Dermis microvascular lymphatic vessel endothelial cell (primary cell): Measurements from ENCODE around the gene ZNF689. TPM values are rescaled to one million over a fixed set of nuclear protein-coding genes. Genes with fewer than 3 reads are reported as not detected.
"Not testable (repeated sequence)": the region's sequence is repeated elsewhere in the genome, so short reads cannot be mapped to it uniquely, and the experiment has no call there.

Experiments used
- DNase-seq, 2 donors: peaks; one replicate each; pipeline versions ENCODE4 v3.0.0 to v3.0.0-alpha.2; 2010; ENCODE audit warnings: low read depth in 2 of 2
- total RNA-seq: library from RNA; depleted of rRNA; stranded (reverse); fragments of >200 nt; gene quantifications from 2 replicates; pipeline ENCODE4 v1.2.1, GENCODE V29; 2014

Gene ZNF689
- total RNA-seq, 1 donor from 2014 or later, result 3.2 TPM

DNA sequence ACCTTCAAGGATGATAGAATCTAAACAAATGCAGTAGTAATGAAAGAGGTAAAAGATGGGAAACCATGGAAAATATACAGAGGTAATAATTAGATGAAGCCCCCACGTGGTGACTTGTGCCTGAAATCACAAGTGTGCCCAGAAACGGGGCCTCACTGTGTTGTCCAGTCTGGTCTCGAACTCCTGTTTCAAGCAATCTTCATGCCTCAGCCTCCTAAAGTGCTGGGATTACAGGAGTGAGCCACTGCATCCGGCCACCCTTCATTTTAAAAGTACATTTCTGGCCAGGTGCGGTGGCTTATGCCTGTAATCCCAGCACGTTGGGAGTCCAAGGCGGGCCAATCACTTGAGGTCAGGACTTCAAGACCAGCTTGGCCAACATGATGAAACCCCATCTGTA lies 26.4 kb upstream of the ZNF689 start:
- DNase-seq, result no peak

DNA sequence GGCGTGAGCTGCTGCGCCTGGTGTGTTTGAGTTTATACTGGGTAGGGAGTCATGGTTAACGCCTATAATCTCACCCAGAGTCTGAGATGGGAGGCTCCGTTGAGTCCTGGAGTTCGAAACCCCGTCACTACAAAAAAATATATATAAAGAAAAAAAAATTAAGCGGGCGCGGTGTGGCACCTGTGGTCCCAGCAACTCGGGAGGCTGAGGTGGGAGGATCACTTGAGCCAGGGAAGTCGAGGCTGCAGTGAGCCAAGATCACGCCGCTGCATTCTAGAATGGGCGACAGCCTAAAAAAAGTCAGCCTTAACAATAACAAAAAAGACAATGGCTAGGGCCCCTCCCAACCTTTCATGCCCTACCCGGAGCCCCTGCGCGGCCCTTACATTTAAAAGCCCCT lies 23.3 kb upstream of the ZNF689 start:
- no peak for DNase-seq

DNA sequence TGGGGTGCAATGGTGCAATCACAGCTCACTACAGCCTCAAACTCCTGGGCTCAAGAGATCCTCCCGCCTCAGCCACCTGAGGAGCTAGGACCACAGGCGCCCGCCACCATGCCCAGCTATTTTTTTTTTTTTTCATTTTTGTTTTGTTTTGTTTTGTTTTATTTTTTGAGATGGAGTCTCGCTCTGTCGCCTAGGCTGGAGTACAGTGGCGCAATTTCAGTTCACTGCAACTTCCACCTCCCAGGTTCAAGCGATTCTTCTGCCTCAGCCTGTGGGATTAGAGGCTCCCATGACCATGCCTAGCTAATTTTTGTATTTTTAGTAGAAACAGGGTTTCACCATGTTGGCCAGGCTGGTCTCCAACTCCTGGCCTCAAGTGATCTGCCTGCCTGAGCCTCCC lies 22.3 kb upstream of the ZNF689 start:
- not testable (repeated sequence) for DNase-seq

DNA sequence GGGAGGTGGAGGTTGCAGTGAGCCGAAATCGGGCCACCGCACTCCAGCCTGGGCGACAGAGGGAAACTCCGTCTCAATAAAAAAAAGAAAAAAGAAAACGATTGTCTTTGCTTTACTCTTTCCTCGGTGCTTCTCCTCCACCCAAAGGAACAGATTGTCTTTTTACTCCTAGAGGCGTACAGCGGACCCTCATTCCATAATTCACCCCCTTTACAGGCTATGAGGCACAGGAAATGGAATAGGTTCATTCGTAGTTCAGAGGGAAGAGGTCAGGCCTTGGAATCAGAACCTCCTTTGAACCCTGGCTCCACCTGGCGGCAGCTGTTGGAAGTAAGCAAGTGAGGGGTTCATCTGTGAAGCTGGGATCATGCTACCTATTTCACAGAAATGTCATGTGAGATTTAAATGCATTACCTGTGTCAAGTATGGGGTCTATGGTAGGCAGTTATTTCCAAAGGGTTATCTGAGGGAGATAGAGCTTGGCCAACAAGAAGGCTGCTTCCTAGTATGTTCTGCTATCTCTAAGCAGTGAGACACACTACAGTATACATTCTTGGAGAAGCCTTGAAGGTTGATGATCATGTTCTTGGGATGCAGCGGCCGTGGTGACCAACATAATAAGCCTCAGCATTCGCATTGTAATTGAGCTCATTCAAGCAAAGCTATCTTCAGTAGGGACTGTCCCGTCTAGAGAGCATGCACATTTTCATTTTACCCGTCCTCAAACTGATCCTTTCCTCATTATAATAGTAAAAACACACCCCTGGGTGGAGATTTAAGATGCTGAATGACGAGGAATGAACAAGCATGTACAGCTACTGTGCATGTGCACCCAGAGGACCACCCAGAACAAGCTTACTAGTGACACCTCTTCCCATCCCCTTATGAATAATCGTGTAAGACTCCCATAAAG lies 18.7 kb upstream of the ZNF689 start:
- DNase-seq, result peak; percentile 54 to 70

DNA sequence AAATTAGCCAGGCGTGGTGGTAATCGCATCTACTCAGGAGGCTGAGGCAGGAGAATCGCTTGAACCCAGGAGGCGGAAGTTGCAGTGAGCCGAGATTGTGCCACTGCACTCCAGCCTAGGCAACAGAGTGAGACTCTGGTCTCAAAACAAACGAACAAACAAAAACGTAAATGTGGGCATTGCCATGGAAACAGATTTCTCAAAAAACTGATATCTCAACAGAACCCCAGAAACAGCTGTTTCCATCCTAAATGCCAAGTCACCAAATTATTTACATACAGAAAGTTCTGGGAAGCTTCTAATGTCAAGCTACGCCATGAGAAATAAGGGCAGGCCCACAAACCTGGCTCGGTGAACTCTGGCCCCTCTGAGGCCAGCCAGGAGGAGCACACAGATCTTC lies 16.0 kb upstream of the ZNF689 start:
- no peak for DNase-seq

DNA sequence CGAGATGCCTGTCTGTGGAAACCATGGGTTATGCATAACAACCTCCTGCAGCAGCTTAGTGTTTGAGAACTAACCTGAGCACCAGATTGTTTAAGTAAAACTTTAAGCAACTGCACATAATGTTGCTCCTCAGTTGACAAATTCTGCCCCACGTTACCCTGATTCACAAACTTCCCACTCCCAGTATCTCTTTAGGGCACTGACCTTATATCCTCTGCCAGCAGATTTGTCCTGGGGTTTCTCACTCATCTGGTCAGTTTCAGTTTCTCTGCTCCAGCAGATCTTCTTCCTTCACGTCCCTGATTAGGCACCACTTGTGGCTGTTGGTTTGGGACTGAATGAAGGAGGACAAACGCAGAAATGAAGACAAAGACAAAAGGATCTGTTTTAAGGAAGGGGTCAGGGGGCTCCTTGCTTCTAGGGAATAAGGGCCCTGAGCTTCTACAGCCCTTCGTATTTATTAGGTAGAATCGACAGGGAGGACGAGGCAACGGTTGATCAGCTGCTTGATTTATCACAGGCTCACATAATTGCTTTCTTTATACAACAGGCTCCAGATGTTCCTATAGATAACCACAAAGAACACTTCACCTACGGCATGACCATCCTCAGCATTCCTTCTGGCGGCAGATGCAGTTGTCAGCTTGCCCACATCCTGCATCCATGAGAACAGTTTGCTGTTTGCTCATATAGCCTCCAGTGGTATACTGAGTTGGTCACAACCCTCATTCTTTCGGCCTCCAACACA lies 13.5 kb upstream of the ZNF689 start:
- no peak for DNase-seq

DNA sequence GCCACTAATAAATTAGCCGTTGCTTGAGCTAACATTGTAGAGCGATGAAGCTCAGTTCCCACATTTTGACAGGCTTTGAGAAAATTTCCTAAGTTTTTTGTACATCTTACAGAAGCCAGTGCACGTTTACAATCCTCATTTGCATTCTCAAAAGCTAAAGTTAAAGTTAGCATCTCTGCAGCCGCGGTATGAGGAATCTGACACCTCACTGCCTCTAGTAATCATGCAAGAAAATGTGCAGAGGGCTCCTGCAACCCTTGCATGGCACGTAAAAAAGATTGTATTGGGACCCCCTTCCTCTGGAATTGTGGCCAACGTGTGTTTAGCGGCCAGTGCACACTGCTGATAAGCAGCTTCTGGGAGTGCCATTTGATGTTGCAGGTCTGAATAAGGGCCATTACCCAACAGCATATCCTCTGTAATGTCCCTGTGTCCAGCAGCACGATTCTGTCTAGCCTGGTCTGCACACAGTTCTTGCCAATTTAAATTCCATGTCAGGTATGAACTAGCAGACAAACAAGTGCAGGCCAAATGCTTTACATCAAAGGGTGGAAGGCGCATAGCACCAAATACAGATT lies 12.4 kb upstream of the ZNF689 start:
- DNase-seq, result no peak

DNA sequence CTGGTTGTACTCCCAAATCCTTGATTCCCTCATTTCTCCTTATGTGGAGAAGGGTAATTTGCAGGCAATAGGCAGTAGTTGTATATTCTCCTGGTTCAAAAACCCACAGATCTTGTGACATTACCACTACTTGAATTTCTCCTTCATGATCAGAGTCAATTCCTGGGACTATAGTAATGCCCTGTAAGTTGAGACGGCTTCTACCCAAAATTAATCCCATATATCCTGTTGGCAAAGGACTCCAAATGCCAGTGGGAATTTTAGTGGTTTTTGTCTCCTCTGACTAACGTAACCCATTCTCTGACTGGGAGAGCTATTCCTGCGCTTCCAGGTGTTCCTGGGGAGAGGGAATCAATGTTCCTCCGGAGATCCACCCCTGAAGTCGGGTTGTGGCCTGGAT lies 11.6 kb upstream of the ZNF689 start:
- no peak for DNase-seq

DNA sequence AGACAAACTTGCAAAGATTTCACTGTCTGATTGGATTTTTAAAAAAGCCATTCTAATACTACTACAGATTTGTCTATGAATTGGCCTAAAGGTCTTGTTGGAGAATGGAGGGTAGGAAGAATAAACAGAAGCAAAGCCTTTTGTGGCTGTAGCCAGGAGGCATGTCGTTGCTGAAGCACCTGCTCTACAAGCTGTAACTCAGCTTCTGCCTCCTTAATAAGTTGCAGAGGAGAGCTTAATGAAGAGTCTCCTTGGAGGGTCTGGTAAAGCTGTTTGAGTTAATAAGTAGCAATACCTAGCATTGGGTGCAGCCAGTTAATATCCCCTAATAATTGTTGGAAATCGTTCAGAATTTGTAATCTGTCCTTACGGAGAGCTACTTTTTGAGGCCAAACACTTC lies 10.0 kb upstream of the ZNF689 start:
- DNase-seq, result no peak

DNA sequence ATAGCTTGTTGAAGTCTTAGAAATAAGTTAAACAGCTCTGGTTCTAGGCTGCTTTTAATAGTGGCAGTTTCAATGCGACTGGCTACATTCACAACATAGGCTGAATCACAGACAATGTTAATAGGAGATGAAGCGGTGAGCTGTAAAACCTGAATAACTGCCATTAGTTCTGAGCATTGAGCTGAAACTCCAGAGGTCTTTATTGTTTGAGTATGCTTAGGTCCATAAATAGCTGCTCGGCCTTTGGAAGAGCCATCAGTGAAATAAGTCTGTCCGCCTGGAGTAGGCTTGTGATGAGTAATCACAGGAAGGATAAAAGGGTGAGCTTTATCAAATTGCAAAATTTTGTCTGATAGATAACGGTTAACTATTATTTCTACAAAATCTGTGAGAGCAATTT lies 9.4 kb upstream of the ZNF689 start:
- no peak for DNase-seq

DNA sequence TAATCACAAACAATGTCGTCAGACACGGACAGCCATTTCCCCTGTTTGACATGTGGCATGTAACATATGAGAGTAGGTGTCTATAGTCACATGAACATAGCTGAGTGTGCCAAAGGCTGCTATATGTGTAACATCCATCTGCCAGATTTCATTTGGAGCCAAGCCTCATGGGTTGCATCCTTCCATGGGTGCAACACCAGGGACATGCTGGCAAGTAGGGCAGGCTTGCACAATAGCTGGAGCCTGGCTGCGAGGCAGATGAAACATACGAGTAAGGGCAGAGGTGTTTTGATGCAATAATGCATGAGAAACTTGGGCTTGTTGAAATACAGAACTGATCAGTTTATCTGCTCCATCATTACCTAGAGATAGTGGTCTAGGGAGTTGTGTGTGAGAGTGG lies 9.0 kb upstream of the ZNF689 start:
- no peak for DNase-seq

DNA sequence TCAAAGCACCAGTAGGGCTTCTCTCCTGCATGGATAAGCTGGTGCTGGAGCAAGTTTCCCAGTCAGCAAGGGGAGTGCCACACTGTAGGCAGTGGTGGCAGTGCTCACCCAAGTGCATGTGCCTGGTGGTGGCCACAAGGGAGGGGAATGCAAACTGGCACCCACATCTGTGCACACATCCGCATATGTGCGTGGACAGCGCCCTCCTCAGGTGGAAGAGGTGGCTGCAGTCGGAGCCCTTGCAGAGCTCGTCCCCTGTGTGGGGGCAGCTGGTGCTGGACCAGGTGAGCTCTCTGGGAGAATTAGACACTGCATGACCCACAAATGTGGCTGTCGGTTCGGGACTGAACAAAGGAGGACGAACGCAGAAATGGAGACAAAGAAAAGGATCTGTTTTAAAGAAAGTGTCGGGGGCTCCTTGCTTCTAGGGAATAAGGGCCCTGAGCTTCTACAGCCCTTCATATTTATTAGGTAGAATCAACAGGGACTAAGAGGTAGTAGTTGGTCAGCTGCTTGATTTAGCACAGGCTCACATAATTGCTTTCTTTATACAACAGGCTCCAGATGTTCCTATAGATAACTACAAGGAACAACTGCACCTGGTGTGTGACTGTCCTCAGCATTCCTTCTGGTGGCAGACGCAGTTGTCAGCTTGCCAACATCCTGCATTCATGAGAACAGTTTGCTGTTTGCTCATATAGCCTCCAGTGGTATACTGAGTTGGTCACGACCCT lies 5.3 kb upstream of the ZNF689 start:
- DNase-seq, result peak in 1 of 2 donors; percentile 58

DNA sequence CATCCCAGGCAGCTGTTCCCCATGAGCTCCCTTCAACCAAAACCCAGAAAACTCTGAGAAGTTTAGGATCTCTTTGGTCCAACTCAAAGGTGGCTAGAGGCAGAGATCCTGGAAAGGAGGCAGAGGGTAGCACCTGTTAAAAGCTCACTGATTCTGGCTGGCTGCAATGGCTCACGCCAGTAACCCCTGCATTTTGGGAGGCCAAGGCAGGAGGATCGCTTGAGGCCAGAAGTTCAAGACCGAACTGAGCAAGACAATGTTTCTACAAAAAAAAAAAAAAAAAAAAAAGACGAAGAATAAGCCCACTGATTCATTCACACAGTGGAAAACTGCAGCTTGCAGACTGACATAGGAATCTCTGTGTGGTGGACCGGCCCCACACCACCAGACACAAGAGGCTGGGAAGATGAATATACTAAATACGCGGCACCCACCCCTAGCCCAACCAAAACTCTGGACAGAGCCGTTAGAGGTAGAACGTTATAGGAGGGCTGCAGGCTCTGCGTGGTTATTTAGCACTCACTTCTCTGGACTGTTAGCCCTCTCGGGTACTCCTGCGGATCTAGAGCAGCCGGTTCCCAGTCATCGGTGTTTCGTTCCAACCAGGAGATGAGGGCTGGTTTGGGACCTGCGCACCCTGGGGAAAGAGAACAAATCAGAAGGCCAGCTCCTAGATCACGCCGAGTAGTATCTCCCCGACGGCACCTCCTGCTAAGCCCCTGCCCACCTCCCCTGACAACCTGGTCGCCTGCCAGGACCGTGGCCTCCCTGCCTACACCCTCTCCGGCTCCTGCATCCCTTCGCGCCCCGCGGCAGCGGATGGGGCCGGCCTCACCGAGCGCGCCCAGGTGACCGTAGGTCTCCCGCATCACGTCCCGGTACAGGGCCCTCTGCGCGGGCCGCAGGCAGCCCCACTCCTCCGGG lies 925 bp downstream of the ZNF689 start:
- DNase-seq, result peak in 1 of 2 donors; percentile 40

DNA sequence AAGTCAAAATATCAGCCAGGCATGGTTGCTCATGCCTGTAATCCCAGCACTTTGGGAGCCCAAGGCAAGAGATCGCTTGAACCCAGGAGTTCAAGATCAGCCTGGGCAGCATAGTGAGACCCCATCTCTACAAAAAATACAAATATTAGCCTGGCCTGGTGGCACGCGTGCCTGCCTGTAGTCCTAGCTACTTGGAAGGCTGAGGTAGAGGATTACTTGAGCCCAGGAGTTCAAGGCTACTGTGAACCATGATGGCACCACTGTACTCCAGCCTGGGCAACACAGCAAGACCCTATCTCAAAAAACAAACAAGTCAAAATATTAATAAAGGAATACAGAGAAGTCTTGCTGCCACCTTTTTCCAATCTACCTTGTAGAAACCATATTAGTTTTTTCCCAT lies 4.2 kb downstream of the ZNF689 start:
- DNase-seq, result no peak

DNA sequence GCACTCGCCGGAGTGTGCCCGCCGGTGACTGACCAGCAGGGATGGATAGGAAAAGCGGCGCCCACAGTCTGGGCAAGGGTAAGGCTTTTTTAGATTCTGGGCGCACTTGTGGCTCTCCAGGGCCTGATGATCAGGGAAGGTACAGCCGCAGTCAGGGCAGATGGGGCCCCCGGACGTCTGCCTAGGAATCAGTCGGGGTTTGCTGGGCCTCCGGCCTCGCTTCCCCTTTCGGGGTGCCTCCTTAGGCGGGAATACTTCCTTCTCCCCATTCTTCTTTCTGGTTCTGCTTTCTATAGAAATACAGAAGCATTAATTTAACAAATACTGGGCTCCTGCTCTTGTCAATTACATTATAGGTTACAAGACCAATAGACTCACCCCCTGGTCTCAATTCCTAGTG lies 5.0 kb downstream of the ZNF689 start:
- DNase-seq, result no peak

DNA sequence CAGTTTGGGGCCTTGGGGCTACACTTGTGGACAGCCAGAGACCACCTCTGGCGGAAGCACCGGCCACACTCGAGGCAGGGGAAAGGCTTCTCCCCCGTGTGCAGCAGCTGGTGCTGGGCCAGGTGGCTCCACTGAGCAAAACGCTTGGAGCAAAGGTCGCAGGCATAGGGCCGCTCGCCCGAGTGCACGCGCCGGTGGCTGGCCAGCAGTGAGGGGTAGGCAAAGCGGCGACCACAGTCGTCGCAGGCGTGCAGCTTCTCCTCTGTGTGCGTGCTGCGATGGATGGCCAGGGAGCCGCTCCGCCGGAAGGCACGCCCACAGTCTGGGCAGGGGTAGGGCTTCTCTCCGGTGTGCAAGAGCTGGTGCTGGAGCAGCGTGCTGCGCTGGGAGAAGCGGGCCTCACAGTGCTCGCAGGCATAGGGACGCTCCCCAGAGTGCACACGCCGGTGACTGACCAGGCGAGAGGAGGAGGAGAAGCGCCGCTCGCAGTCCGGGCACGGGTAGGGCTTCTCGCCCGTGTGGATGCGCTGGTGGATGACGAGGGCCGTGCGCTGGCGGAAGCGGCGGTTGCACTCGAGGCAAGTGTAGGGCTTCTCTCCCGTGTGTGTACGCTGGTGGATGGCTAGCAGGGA lies 5.8 kb downstream of the ZNF689 start:
- DNase-seq, result no peak

DNA sequence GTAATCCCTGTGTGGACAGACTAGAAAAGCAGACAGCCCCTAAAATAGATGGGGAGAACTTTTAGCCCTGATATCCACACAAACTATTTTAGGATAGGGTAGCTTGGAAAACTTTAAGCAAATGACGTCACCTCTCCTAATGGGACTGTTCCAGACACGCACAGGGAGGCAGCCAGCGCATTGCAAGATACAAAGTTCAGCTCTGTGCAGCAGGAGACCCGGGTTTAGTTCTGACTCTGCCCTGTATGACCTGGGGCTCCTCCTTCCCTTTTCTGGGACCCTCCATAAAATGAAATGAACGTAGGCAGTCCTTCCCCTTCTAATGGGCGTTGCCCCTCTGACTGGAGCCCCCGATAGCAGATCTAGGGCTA lies 6.3 kb downstream of the ZNF689 start:
- DNase-seq, result no peak

DNA sequence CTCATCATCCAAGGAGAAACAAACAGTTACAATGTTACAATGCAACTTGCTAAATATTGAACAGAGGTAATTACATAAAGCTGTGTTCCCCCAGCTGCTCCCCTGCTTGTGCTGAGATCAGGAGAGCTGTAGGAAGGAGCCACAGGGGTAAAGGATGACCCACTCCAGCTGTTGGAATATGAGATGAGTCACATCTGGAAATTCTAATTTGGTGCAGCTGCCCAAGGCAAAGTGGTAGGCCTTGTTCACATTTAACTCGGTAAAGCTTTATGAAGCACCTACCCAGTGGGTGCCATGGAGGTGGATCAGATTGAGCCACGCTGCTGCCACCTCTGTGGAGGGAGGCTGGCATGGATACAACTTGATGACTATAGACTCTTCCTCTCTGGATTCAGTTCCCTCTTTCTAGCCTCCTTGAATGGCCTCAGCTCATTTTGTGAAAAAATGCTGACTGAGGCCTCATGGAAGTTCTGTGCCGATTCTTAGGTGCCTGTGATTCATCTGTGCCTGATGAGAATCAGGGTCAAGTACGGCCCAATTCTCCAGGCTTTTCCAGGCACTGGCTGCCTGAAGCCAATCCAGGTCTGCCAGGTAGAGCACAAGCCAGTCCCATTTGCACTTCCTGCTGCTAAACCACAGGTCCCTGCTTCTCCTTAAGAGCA lies 7.4 kb downstream of the ZNF689 start:
- no peak for DNase-seq

DNA sequence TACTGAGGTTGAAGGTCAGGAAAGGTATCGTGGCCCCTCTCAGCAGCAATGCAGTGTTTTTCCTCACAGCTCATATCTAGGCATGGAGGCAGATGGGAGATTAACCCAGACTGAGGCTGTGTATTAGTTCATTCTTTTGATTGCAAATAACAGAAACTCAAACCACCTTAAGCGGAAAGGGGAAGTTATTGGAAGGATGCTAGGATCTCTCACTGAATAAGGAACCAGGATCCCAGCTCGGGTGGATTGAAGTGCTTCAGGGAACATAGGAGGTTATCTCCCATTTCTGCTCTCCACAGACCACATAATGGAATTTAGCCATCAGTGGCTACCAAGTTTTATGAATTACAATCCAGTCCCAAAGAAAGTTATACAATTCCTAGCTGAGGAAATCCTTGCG lies 8.2 kb downstream of the ZNF689 start:
- no peak for DNase-seq

DNA sequence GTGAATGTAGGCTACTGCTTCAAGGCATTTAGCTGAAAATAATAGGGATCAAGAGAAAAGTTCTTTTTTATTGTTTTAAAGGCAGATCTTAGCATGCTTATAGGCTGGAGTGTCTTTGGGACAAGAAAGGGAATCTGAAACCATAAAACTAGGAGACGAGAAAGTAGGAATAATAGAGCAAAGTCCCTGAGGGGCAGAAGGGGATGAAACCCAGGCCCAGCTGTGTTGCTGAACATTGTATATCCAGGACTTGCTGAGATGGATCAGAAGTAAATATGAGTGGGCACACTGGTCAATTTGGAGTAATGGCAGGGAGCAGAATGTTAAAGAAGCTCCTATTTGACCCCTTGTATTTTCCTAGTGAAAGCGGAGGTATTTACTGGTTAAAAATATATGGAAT lies 9.3 kb downstream of the ZNF689 start:
- no peak for DNase-seq
